ENCODE results near the gene BCL3. TPM values are rescaled to one million over a fixed set of nuclear protein-coding genes. Genes with fewer than 3 reads are reported as not detected.
"Not testable (repeated sequence)": the region's sequence is repeated elsewhere in the genome, so short reads cannot be mapped to it uniquely, and the experiment has no call there.

Gene BCL3, protein sequence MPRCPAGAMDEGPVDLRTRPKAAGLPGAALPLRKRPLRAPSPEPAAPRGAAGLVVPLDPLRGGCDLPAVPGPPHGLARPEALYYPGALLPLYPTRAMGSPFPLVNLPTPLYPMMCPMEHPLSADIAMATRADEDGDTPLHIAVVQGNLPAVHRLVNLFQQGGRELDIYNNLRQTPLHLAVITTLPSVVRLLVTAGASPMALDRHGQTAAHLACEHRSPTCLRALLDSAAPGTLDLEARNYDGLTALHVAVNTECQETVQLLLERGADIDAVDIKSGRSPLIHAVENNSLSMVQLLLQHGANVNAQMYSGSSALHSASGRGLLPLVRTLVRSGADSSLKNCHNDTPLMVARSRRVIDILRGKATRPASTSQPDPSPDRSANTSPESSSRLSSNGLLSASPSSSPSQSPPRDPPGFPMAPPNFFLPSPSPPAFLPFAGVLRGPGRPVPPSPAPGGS
- 10 to 100 TPM in 9 of 10 donors, 1 to 10 TPM in 1; 8.9 to 16.6 (median 10.5) TPM for polyA plus RNA-seq (ENCODE audit: insufficient read length in 10 of 10)
- long read RNA-seq, donor 1, partial matches to known transcripts = 0 of 3 reads
- long read RNA-seq, donor 1, other reads (novel, unspliced or antisense) = 0 of 3 reads
- long read RNA-seq, donor 2, partial matches to known transcripts = 0 of 3 reads
- long read RNA-seq, donor 2, other reads (novel, unspliced or antisense) = 0 of 3 reads
- long read RNA-seq, donor 3 = 0 reads
- long read RNA-seq, donor 4, partial matches to known transcripts = 0 of 3 reads
- long read RNA-seq, donor 4, other reads (novel, unspliced or antisense) = 0 of 3 reads
- long read RNA-seq, donor 5, partial matches to known transcripts = 0 of 7 reads
- long read RNA-seq, donor 5, other reads (novel, unspliced or antisense) = 0 of 7 reads
- long read RNA-seq, donor 6, partial matches to known transcripts = 0 of 6 reads
- long read RNA-seq, donor 6, other reads (novel, unspliced or antisense) = 0 of 6 reads
- long read RNA-seq, donor 7, partial matches to known transcripts = 0 of 1 reads
- long read RNA-seq, donor 7, other reads (novel, unspliced or antisense) = 0 of 1 reads
- long read RNA-seq, donor 8, partial matches to known transcripts = 0 of 6 reads
- long read RNA-seq, donor 8, other reads (novel, unspliced or antisense) = 0 of 6 reads
- long read RNA-seq, donor 9, partial matches to known transcripts = 0 of 1 reads
- long read RNA-seq, donor 9, other reads (novel, unspliced or antisense) = 0 of 1 reads

- peak; percentile 55 to 60 (median 56) for DNase-seq
These were observed at the start of gene BCL3 for GRCh38 chr19:44748426-44749254. TSS of gene BCL3 (plus strand) at chr19:44748708. CDS start at chr19:44748791, 83 bp downstream.

DNA sequence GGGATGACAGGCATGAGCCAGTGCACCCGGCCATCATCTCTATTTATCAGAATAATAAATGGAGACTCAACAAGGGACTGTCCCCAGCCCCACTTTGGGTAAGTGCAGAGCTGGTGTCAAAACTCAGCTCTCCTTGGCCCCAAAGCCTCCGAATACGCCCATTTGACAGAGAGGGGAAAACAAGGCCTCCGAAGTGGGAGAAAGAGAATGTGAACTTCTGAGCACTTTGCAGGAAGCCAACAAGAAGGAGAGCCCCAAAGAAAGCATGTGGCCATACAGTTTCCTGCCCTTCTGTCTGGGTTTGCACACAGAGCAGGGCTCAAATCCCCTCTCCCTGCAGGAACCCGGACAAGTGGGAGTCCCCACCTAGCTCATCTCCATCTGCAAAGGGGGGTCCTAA is 48.0 kb upstream of the BCL3 start:
- no peak for DNase-seq

- DNase-seq = no peak
These were observed 47.3 kb upstream of the BCL3 start for GRCh38 chr19:44701228-44701627.

GRCh38 chr19:44702551-44703176 is 45.8 kb upstream of the BCL3 start:
- no peak for DNase-seq

DNA sequence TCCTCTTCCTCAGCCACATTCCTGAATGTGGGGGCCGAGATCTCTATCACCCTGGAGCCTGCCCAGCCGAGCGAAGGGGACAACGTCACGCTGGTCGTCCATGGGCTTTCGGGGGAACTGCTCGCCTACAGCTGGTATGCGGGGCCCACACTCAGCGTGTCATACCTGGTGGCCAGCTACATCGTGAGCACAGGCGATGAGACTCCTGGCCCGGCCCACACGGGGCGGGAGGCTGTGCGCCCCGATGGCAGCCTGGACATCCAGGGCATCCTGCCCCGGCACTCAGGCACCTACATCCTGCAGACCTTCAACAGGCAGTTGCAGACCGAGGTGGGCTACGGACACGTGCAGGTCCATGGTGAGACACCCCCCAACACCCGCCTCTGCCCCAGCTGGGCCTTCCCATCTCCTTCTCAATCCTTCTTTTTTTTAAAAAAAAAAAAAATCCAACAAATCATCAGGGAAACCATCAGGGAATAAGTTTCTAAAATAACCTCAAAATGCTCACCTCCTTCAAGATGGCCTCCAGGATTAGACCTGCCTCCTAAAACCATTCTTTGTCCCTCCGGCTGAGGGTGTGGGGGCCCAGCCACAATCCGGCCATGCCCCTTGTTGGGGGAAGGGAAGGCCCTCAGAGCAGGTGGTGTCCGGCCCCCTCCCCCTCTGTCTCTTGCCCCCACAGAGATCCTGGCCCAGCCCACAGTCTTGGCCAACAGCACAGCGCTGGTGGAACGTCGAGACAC is 45.0 kb upstream of the BCL3 start:
- DNase-seq = no peak

- DNase-seq = no peak
These were observed 43.5 kb upstream of the BCL3 start for GRCh38 chr19:44704982-44705381.

DNA sequence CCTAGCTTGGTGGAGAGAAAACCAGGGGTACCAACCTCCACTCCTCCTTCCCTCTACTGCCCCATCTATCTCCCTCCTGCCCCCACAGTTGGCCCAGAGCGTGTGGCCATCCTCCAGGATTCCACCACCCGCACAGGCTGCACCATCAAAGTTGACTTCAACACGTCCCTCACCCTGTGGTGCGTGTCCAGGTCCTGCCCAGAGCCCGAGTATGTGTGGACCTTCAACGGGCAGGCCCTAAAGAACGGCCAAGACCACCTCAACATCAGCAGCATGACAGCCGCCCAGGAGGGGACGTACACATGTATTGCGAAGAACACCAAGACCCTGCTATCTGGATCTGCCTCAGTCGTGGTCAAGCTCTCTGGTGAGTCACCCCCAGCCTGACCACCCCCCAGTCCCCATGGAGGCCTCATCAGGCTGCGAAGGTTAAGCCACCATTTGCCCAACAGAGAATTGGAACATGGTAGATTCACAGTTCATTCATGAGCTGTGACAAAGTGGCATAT is 43.0 kb upstream of the BCL3 start:
- no peak for DNase-seq

- DNase-seq = no peak
These were observed 41.8 kb upstream of the BCL3 start for GRCh38 chr19:44706506-44707236.

GRCh38 chr19:44707794-44708193 is 40.7 kb upstream of the BCL3 start:
- DNase-seq = no peak

DNA sequence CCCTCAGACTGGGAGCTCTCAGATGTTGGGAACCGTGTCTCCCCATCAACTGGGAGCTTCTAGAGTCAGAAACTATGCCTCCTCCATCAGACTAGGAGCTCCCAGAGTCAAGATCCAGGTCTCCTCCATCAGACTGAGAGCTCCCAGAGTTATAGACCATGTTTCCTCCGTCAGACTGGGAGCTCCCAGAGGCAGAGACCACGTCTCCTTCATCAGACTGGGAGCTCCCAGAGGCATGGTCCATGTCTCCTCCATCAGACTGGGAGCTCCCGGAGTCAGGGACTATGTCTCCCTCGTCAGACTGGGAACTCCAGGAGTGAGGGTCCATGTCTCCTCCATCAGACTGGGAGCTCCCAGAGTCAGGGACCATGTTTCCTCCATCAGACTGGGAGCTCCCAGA is 39.6 kb upstream of the BCL3 start:
- DNase-seq = no peak

DNA sequence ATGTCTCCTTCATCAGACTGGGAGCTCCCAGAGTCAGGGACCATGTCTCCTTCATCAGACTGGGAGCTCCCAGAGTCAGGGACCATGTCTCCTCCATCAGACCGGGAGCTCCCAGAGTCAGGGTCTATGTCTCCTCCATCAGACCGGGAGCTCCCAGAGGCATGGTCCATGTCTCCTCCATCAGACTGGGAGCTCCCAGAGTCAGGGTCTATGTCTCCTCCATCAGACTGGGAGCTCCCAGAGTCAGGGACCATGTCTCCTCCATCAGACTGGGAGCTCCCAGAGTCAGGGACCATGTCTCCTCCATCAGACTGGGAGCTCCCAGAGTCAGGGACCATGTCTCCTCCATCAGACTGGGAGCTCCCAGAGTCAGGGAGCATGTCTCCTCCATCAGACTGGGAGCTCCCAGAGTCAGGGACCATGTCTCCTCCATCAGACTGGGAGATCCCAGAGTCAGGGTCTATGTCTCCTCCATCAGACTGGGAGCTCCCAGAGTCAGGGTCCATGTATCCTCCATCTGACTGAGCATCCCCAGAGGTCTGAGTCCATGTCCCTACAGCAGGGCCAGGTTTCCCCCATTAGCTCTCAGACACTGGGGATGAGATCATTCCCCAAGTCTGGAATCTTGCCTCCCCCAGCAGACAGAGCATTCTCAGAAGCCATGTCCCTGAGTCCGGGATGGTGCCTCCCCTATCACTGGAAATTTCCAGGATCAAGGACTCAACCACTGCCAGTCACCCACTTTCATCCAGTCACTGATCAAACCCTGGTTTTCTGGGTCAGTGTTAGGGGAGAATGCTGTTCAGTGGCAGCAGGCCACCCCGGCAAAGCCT is 38.9 kb upstream of the BCL3 start:
- not testable (repeated sequence) for DNase-seq

GRCh38 chr19:44710483-44710882 is 38.0 kb upstream of the BCL3 start:
- no peak for DNase-seq

DNA sequence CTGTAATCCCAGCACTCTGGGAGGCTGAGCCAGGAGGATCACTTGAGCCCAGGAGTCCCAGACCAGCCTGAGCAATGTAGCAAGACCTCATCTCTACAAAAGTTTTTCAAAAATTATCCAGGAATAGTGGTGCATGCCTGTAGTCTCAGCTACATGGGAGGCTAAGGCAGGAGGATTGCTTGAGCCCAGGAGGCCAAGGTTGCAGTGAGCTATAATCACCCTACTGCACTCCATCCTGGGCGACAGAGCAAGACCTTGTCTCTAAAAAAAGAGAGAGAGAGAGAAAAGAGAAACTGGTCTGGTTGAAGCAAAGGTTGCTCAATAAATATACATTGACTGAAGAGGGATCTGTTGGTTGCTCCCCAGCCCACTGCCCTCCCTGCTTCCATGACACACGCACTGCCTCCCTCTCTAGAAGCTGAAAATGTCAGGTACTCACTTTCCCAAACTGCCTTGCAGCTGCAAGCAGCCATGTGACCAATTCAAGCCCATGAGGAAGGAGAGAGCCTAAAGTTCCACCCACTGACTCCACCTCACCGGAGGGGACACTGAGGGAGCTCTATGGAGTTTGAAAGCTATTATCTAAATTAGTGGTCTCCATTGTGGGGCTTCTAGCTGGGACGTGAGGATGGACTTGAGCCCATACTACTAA is 35.5 kb upstream of the BCL3 start:
- no peak for DNase-seq

GRCh38 chr19:44714597-44715169 is 33.8 kb upstream of the BCL3 start:
- no peak for DNase-seq

- no peak for DNase-seq
These were observed 30.9 kb upstream of the BCL3 start for GRCh38 chr19:44717603-44718002.

- DNase-seq = peak; percentile 46 to 67 (median 49)
These were observed 29.9 kb upstream of the BCL3 start for GRCh38 chr19:44718441-44719261.

Data from muscle of back (tissue), 13 donors.